Activated CD4-positive, alpha-beta T cell treated with anti-CD3 and anti-CD28 coated beads, Interleukin-2, amount 50 U/mL, for 24 hours (primary cell): ENCODE results near the gene LRRC8B.
A peak's percentile ranks its signal among the peaks of the same experiment; 100 is the strongest.
"Not testable (repeated sequence)": the region's sequence is repeated elsewhere in the genome, so short reads cannot be mapped to it uniquely, and the experiment has no call there.

ENCODE experiments used
- DNase-seq, 2 donors: peaks; one replicate each; pipeline ENCODE4 v3.0.0-alpha.2; 2020; ENCODE audit warnings: low read depth in 1 of 2, low spot score in 1 of 2

The LRRC8B gene

DNA sequence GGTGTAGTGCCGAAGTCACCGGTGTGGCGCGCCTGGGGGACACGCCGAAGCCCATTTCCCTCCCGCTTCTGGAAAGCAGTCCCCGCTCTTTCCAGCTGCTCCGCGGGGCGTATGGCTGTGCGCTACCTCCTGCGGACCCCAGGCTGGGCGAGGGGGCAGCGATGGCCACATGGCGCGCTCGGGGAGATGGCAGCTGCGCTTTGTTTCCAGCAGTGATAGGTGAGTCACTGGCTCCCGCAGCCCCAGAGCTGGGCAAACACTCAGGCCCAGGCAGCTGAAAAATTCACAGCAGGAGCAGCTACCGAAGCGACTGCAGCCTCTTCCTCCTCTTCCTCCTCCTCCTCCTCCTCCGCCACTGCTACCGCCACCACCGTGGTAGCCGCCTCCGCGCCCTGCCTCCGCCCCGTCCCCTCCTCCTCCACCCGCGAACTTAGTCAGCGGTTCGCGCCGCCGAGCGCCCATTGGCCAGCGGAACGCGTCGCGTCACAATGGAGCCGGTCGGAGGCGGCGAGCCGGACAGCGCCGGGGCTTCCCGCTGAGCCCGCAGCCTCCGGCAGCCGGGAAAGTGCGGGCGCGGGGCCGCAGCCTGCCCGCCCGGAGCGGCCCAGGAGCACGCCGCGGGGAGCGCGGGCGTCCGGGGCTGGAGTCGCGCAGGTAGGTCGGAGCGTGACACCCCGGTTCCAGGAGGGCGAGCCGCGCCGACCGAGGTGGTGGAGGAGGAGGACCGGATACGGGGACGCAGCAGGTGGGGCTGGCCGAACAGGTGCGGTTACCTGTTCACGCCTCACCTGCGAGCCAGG lies at the start of gene LRRC8B:
LRRC8B (plus strand) TSS at position 461 of the 800 bp plus-strand sequence. CDS start 57,822 bp downstream, outside the sequence.
- DNase-seq, result peak; percentile 80 to 83

DNA sequence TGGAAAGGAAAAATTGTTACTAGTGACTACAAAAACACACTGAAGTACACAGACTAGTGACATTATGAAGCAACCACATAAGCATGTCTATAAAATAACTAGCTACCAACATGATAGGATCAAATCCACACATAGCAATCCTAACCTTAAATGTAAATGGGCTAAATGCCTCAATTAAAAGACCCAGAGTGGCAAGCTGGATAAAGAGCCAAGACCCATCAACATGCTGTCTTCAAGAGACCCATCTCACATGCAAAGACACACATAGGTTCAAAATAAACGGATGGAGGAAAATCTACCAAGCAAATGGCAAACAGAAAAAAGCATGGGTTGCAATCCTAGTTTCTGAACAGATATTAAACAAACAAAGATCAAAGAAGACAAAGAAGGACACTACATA lies 49.4 kb upstream of the LRRC8B start:
- DNase-seq, result no peak

DNA sequence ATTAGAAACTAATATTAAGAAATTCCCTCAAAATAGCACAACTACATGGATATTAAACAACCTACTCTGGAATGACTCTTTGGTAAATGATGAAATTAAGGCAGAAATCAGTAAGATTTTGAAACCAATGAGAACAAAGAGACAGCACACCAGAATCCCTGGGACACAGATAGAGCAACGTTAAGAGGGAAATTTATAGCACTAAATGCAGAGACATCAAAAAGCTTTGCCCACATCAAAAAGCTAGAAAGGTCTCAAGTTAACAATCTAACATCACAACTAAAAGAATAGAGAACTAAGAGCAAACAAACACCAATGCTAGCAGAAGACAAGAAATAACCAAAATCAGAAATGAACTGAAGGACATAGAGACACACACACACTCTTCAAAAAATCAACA lies 48.6 kb upstream of the LRRC8B start:
- no peak for DNase-seq

- peak; percentile 47 to 81 for DNase-seq
These were observed 41.4 kb upstream of the LRRC8B start for GRCh38 chr1:89483010-89483756.

GRCh38 chr1:89483757-89484077 lies 40.9 kb upstream of the LRRC8B start:
- no peak for DNase-seq

DNA sequence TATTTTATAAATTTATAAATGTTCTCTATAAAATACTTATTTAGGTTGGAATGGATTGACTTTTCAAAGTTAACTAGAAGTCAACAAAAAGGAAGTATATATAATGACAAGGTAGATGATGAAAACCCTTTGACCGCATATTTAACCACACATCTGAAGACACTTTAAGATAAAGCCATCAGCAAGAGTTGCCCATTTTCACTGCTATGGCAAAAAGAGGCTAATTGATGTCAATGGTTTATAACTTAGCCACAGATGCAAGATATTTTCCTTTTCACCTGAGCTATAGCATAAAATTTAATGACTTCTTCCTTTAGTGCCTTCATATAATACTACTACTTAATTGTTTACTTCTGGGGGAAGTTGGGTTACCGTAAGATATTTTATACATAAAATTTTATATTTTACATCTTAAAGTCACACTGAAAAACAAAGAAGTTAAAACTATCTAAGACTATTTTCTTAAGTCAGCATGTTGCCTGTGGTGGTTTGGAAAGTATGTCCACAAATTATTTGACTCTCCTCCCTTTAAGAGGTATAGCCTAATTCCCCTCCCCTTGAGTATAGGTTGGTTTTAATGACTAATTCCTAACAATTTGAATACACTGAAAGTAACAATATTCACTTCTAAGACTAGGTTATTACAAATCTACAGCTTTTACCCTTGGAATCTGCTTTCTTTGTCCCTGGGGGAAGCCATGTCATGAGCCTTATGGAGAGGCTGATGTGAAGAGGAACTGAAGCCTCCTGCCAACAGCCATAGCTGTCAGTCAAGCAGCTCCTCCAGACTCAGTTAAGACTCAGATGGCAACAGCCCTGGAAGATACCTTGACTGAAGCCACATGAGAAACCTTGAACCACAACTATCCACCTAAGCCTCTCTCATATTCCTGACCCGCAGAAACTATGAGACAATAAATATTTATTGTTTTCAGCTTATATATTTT lies 40.3 kb upstream of the LRRC8B start:
- no peak for DNase-seq

GRCh38 chr1:89487972-89488371 lies 36.7 kb upstream of the LRRC8B start:
- DNase-seq, result no peak

DNA sequence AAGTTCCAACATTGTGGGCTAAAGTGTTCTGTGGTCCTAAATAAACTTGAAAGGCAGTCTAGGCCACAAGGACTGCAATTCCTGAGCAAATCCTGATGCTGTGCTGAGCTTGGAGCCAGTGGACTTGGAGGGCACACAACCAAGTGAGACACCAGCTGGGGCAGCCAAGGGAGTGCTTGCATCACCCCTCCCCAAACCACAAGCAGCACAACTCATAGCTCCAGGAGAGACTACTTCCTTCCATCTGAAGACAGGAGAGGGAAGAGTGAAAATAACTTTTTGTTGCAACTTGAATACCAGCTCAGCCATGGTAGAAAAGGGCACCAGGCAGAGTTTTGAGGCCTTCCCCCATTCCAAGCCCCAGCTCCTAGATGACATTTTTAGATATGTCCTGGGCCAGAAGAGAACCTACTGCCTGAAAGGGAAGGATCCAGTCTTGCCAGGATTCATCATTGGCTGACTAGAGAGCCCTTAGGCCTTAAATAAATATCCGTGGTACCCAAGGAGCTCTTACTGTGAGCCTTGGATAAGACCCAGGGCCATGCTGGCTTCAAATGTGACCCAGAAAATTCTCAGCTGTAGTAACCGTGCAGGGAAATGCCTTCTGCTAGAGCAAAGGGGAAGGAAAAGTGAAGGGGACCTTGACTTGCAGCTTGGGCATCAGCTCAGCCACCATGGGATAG lies 35.4 kb upstream of the LRRC8B start:
- no peak for DNase-seq

GRCh38 chr1:89490389-89490788 lies 34.2 kb upstream of the LRRC8B start:
- no peak for DNase-seq

- no peak for DNase-seq
These were observed 25.3 kb upstream of the LRRC8B start for GRCh38 chr1:89499320-89499719.

DNA sequence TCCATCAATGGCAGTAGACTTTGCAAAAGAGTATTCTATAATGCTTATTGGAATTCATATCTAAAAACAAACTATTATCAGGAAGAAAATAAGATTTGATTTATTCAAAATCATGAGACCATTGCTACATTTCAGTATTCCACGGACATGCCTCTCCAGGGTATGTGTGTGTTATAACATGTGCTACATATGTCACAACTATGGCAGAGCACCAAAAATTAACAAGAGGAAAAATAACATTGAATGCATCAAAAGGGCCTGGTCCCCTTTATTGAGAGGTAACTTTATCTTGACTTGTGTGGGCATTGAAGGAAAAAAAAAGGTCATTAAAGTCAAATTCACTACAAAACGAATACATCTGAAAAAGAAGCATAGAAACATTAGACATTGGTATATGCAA lies 22.6 kb upstream of the LRRC8B start:
- DNase-seq, result no peak

GRCh38 chr1:89502895-89503294 lies 21.7 kb upstream of the LRRC8B start:
- no peak for DNase-seq

DNA sequence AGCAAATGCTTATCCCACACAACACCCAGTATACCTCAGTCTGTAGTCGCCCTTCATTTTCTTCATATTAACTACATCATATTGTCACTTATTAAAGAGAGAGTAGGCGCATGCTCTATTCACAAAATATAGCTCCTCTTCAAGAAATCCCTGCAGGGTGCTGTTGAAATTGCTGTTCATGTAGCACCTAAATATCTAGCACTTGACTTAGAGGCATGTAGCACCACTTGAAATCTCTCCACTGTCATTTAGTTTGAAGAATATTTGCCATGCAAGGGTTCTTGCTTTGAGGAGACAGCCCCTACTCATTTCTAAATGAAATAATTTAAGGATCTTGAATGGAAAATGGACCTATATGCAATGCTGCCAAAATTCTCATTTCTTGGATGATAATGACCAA lies 20.9 kb upstream of the LRRC8B start:
- no peak for DNase-seq

DNA sequence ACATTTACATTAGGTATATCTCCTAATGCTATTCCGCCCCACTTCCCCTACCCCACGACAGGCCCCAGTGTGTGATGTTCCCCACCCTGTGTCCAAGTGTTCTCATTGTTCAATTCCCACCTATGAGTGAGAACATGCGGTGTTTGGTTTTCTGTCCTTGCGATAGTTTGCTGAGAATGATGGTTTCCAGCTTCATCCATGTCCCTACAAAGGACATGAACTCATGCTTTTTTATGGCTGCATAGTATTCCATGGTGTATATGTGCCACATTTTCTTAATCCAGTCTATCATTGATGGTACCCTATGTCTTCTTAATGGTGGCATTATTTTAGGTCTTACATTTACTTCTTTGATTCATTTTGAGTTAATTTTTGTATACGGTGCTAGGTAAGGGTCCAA lies 14.6 kb upstream of the LRRC8B start:
- not testable (repeated sequence) for DNase-seq

GRCh38 chr1:89512996-89513720 lies 11.5 kb upstream of the LRRC8B start:
- DNase-seq, result no peak

GRCh38 chr1:89516055-89516454 lies 8.6 kb upstream of the LRRC8B start:
- DNase-seq, result no peak

DNA sequence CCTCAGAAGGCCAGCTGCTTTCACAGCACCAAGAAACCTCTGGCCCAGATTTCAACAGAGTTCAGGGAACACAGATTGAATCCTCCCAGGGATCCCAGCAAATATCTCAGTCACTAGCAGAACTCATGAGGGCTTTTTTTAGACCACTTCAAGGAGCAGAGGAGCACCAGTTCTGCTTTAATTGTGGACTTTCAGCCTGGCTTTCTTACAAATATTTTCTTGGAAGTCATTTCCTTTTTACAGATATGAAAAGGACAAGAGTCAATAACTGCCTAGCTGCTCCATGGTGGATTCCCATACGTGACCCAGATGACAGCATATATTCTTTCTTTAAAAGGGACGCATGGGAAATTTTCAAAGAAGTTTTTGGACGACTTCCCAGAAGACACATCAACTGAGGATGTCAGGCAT lies 6.4 kb upstream of the LRRC8B start:
- no peak for DNase-seq

- DNase-seq, result peak in 1 of 2 donors; percentile 30
These were observed 4.8 kb upstream of the LRRC8B start for GRCh38 chr1:89519779-89520358.

DNA sequence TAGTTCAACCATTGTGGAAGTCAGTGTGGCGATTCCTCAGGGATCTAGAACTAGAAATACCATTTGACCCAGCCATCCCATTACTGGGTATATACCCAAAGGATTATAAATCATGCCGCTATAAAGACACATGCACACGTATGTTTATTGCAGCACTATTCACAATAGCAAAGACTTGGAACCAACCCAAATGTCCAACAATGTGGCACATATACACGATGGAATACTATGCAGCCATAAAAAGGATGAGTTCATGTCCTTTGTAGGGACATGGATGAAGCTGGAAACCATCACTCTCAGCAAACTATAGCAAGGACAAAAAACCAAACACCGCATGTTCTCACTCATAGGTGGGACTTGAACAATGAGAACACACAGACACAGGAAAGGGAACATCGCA lies 2.7 kb upstream of the LRRC8B start:
- DNase-seq, result not testable (repeated sequence)
